CD4-positive, alpha-beta T cell (primary cell): ENCODE data around the gene AGPS. TPM values are rescaled to one million over a fixed set of nuclear protein-coding genes. Genes with fewer than 3 reads are reported as not detected.

Source experiments
- ATAC-seq: fragments of 200-7000 bp; cut with Tn5 transposase; one replicate; pipeline ENCODE4 v1.10.0; 2022; ENCODE audit warnings: mild to moderate bottlenecking; ENCODE audit not compliant: poor library complexity
- CTCF ChIA-PET: fragments of 350-600 bp; sonication (Branson Sonifier 250); formaldehyde crosslinking; loops from one replicate; lab custom pipeline; 2021; ENCODE audit warnings: antibody characterized with exemption, inconsistent platforms; lab: Charles Lee
- POLR2A ChIA-PET: fragments of 350-600 bp; sonication (Branson Sonifier 250); formaldehyde crosslinking; loops from one replicate; lab custom pipeline; 2021; ENCODE audit warnings: antibody characterized with exemption, inconsistent platforms; lab: Charles Lee
- DNase-seq, 14 experiments: peaks; one replicate each; pipeline ENCODE4 v3.0.0-alpha.2; 2013 to 2020; ENCODE audit warnings: mixed read lengths in 2 of 14
- H3K27ac ChIP-seq, 2 donors: one replicate each; pipeline versions ENCODE4 v1.5.1 to v1.7.0; 2013; ENCODE audit warnings: low read length in 2 of 2, low read depth in 1 of 2, mild to moderate bottlenecking in 1 of 2
- H3K27me3 ChIP-seq, 2 experiments: 1 replicate in 1 of 2; 2 replicates in 1 of 2; pipeline versions ENCODE4 v1.6.1 to v1.7.0; 2013; ENCODE audit warnings: low read length in 2 of 2, control low read depth in 1 of 2, mild to moderate bottlenecking in 1 of 2, moderate library complexity in 1 of 2; ENCODE audit not compliant: insufficient read depth in 2 of 2, control insufficient read depth in 1 of 2
- H3K36me3 ChIP-seq: one replicate; pipeline ENCODE4 v1.6.1; 2013; ENCODE audit warnings: low read length, control low read depth; ENCODE audit not compliant: insufficient read depth
- H3K4me1 ChIP-seq: one replicate; pipeline ENCODE4 v1.6.1; 2013; ENCODE audit warnings: low read length, control low read depth; ENCODE audit not compliant: insufficient read depth
- H3K4me3 ChIP-seq: one replicate; pipeline ENCODE4 v1.5.1; 2013; ENCODE audit warnings: mild to moderate bottlenecking, low read length, moderate library complexity
- H3K9me3 ChIP-seq, 2 experiments: 1 replicate in 1 of 2; 2 replicates in 1 of 2; pipeline versions ENCODE4 v1.6.1 to v1.7.0; 2013; ENCODE audit warnings: low read length in 2 of 2, mild to moderate bottlenecking in 2 of 2, control low read depth in 1 of 2, moderate library complexity in 1 of 2; ENCODE audit not compliant: control insufficient read depth in 1 of 2, insufficient read depth in 1 of 2
- H3K27ac Mint-ChIP-seq: one replicate; pipeline ENCODE4 v1.8.0; 2020; ENCODE audit warnings: mixed read lengths
- H3K27me3 Mint-ChIP-seq: one replicate; pipeline ENCODE4 v1.8.0; 2021; ENCODE audit warnings: mixed read lengths
- H3K36me3 Mint-ChIP-seq: one replicate; pipeline ENCODE4 v1.8.0; 2021; ENCODE audit warnings: low read depth, mixed read lengths
- H3K4me1 Mint-ChIP-seq: one replicate; pipeline ENCODE4 v1.8.0; 2021; ENCODE audit warnings: low read depth, mixed read lengths
- H3K4me3 Mint-ChIP-seq: one replicate; pipeline ENCODE4 v1.8.0; 2020; ENCODE audit warnings: mild to moderate bottlenecking, mixed read lengths
- H3K9me3 Mint-ChIP-seq: one replicate; pipeline ENCODE4 v1.8.0; 2020; ENCODE audit warnings: mixed read lengths
- CTCF ChIP-seq: fragments of 200-600 bp; IDR thresholded peaks from one replicate; pipeline ENCODE4 v1.8.0; 2022; ENCODE audit warnings: antibody characterized with exemption, mild to moderate bottlenecking
- intact Hi-C, 2 experiments: fragments of 100-400 bp; cut with DNase I in 1 of 2; cut with micrococcal nuclease in 1 of 2; formaldehyde crosslinking; loops; one replicate each; pipeline versions ENCODE4 v1.15.1 to v1.9.0; 2023 to 2025; cut with DNase I, micrococcal nuclease
- total RNA-seq, 174 experiments: library from RNA in 2 of 174; stranded (reverse) in 2 of 174; gene quantifications; one replicate each; pipeline ENCODE4 v1.2.3 and lab custom pipeline; 2021 to 2026

Gene AGPS
- total RNA-seq, 2 experiments from 2014 or later, result 21.5 to 23.9 TPM

- no peaks in the 10 kb centered on the region for H3K9me3 Mint-ChIP-seq
- no peaks in the 10 kb centered on the region for H3K9me3 ChIP-seq
- ATAC-seq, result no peak
- no peaks in the 10 kb centered on the region for H3K27me3 ChIP-seq
- TF ChIP-seq CTCF, result no peak
- H3K27me3 Mint-ChIP-seq, result no peaks in the 10 kb centered on the region
- ChIA-PET CTCF (no interaction called here), POLR2A (no interaction called here)
- H3K4me1 ChIP-seq, result no peaks in the 10 kb centered on the region
- H3K4me1 Mint-ChIP-seq, result no peaks in the 10 kb centered on the region
- intact Hi-C loops, result no loop called here
- H3K27ac Mint-ChIP-seq, result no peak overlapping the region
- no peak overlapping the region for H3K4me3 ChIP-seq
- no peaks in the 10 kb centered on the region for H3K36me3 Mint-ChIP-seq
- no peaks in the 10 kb centered on the region for H3K36me3 ChIP-seq
- H3K4me3 Mint-ChIP-seq, result no peak overlapping the region
- no peak for DNase-seq
- no peak overlapping the region for H3K27ac ChIP-seq
Measured at GRCh38 chr2:177568390-177568789, 175.8 kb downstream of the AGPS start.

GRCh38 chr2:177568893-177569292 is 176.3 kb downstream of the AGPS start:
- Histone ChIP-seq H3K4me3 (no peak overlapping the region), H3K27me3 (no peaks in the 10 kb centered on the region), H3K9me3 (no peaks in the 10 kb centered on the region), H3K36me3 (no peaks in the 10 kb centered on the region), H3K4me1 (no peaks in the 10 kb centered on the region), H3K27ac (no peak overlapping the region)
- intact Hi-C loops, result no loop called here
- no peak for ATAC-seq
- no peaks in the 10 kb centered on the region for H3K4me1 Mint-ChIP-seq
- peaks cover 2% of the 10 kb centered on the region for H3K27me3 Mint-ChIP-seq
- H3K4me3 Mint-ChIP-seq, result no peak overlapping the region
- ChIA-PET CTCF (no interaction called here), POLR2A (no interaction called here)
- no peaks in the 10 kb centered on the region for H3K36me3 Mint-ChIP-seq
- no peak overlapping the region for H3K27ac Mint-ChIP-seq
- DNase-seq, result no peak
- no peak for TF ChIP-seq CTCF
- H3K9me3 Mint-ChIP-seq, result no peaks in the 10 kb centered on the region

- no peak for DNase-seq
- POLR2A ChIA-PET, result no interaction called here
- no peaks in the 10 kb centered on the region for H3K36me3 ChIP-seq
- intact Hi-C loops, result no loop called here
- Mint-ChIP-seq H3K9me3 (no peaks in the 10 kb centered on the region), H3K4me3 (no peak overlapping the region), H3K4me1 (no peaks in the 10 kb centered on the region), H3K36me3 (no peaks in the 10 kb centered on the region), H3K27ac (no peak overlapping the region), H3K27me3 (peaks cover 3% of the 10 kb centered on the region)
- H3K4me1 ChIP-seq, result no peaks in the 10 kb centered on the region
- H3K27me3 ChIP-seq, result no peaks in the 10 kb centered on the region
- no peak overlapping the region for H3K4me3 ChIP-seq
- no peak overlapping the region for H3K27ac ChIP-seq
- no peak for TF ChIP-seq CTCF
- CTCF ChIA-PET, result no interaction called here
- no peak for ATAC-seq
- H3K9me3 ChIP-seq, result no peaks in the 10 kb centered on the region
Measured at GRCh38 chr2:177572236-177572671, 179.7 kb downstream of the AGPS start.
